GM10847 (cell line): ENCODE results near the gene FAM200A.

Source experiments
- POLR2A ChIP-seq: IDR thresholded peaks from 2 replicates; pipeline ENCODE4 v1.6.1; 2011; ENCODE audit not compliant: insufficient read length; ENCODE audit errors: extremely low read depth

FAM200A gene

GRCh38 chr7:99551767-99552463, at the start of gene FAM200A:
Gene FAM200A (minus strand): TSS chr7:99552114. CDS start chr7:99548407, 3,707 bp downstream.
- TF ChIP-seq POLR2A: peak; percentile 89

GRCh38 chr7:99599836-99600235, 47.9 kb upstream of the FAM200A start:
- TF ChIP-seq POLR2A: no peak

GRCh38 chr7:99597762-99598501, 46.0 kb upstream of the FAM200A start, which contains the start of gene TMEM225B:
Gene TMEM225B (plus strand): TSS chr7:99598267. CDS start chr7:99604389, 6,122 bp downstream.
- TF ChIP-seq POLR2A: no peak

- TF ChIP-seq POLR2A: no peak
Measured at GRCh38 chr7:99596408-99596955, 44.6 kb upstream of the FAM200A start.

GRCh38 chr7:99594948-99595745, 43.2 kb upstream of the FAM200A start:
- TF ChIP-seq POLR2A: no peak

- no peak for TF ChIP-seq POLR2A
Measured at GRCh38 chr7:99588868-99589267, 37.0 kb upstream of the FAM200A start.

GRCh38 chr7:99579956-99580777, 28.3 kb upstream of the FAM200A start:
- TF ChIP-seq POLR2A: no peak

GRCh38 chr7:99579281-99579955, 27.5 kb upstream of the FAM200A start:
- TF ChIP-seq POLR2A: no peak

GRCh38 chr7:99576251-99576650, 24.3 kb upstream of the FAM200A start:
- no peak for TF ChIP-seq POLR2A

GRCh38 chr7:99573257-99573656, 21.3 kb upstream of the FAM200A start:
- no peak for TF ChIP-seq POLR2A

- no peak for TF ChIP-seq POLR2A
Measured at GRCh38 chr7:99571768-99572167, 19.9 kb upstream of the FAM200A start.

- TF ChIP-seq POLR2A: no peak
Measured at GRCh38 chr7:99563650-99564049, 11.7 kb upstream of the FAM200A start.

GRCh38 chr7:99562832-99563231, 10.9 kb upstream of the FAM200A start:
- no peak for TF ChIP-seq POLR2A
